ENCODE measurements around the gene PDIA2.
"Not testable (repeated sequence)": the region's sequence is repeated elsewhere in the genome, so short reads cannot be mapped to it uniquely, and the experiment has no call there.

The PDIA2 gene

GRCh38 chr16:325375-326145 is 42.6 kb downstream of the PDIA2 start:
- DNase-seq (ENCODE audit: low read depth in 3 of 3): no peak

- no peak for DNase-seq (ENCODE audit: low read depth in 3 of 3)
Measured at GRCh38 chr16:330741-331140, 47.8 kb downstream of the PDIA2 start.

- not testable (repeated sequence) for DNase-seq (ENCODE audit: low read depth in 3 of 3)
Measured at GRCh38 chr16:331181-331814, 48.3 kb downstream of the PDIA2 start.

GRCh38 chr16:333406-334094 is 50.6 kb downstream of the PDIA2 start:
- no peak for DNase-seq (ENCODE audit: low read depth in 3 of 3)

GRCh38 chr16:334164-334832 is 51.3 kb downstream of the PDIA2 start:
- DNase-seq (ENCODE audit: low read depth in 3 of 3): not testable (repeated sequence)

GRCh38 chr16:334861-335632 is 52.1 kb downstream of the PDIA2 start:
- DNase-seq (ENCODE audit: low read depth in 3 of 3): not testable (repeated sequence)

- DNase-seq (ENCODE audit: low read depth in 3 of 3): no peak
Measured at GRCh38 chr16:336269-336668, 53.3 kb downstream of the PDIA2 start.
